A549 treated with dexamethasone at 1 μM for 4 hours (cell line): ENCODE data around the gene MTMR11. TPM values are rescaled to one million over a fixed set of nuclear protein-coding genes. Genes with fewer than 3 reads are reported as not detected.

Experiments
- total RNA-seq: library from RNA; stranded (reverse); fragments of 200-300 nt; extraction: Qiagen RNA extraction; gene quantifications from 5 replicates; pipeline ENCODE4 v1.2.3, GENCODE V29; 2022

Gene MTMR11, protein sequence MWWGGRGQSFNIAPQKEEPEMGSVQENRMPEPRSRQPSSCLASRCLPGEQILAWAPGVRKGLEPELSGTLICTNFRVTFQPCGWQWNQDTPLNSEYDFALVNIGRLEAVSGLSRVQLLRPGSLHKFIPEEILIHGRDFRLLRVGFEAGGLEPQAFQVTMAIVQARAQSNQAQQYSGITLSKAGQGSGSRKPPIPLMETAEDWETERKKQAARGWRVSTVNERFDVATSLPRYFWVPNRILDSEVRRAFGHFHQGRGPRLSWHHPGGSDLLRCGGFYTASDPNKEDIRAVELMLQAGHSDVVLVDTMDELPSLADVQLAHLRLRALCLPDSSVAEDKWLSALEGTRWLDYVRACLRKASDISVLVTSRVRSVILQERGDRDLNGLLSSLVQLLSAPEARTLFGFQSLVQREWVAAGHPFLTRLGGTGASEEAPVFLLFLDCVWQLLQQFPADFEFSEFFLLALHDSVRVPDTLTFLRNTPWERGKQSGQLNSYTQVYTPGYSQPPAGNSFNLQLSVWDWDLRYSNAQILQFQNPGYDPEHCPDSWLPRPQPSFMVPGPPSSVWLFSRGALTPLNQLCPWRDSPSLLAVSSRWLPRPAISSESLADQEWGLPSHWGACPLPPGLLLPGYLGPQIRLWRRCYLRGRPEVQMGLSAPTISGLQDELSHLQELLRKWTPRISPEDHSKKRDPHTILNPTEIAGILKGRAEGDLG
- total RNA-seq = 4.5 to 7.9 TPM (median 5.9 TPM) in 5 replicates

GRCh38 chr1:149936170-149936991, at the start of gene MTMR11:
Gene MTMR11 (minus strand): TSS chr1:149936879. CDS start chr1:149936647, 232 bp downstream.

DNA sequence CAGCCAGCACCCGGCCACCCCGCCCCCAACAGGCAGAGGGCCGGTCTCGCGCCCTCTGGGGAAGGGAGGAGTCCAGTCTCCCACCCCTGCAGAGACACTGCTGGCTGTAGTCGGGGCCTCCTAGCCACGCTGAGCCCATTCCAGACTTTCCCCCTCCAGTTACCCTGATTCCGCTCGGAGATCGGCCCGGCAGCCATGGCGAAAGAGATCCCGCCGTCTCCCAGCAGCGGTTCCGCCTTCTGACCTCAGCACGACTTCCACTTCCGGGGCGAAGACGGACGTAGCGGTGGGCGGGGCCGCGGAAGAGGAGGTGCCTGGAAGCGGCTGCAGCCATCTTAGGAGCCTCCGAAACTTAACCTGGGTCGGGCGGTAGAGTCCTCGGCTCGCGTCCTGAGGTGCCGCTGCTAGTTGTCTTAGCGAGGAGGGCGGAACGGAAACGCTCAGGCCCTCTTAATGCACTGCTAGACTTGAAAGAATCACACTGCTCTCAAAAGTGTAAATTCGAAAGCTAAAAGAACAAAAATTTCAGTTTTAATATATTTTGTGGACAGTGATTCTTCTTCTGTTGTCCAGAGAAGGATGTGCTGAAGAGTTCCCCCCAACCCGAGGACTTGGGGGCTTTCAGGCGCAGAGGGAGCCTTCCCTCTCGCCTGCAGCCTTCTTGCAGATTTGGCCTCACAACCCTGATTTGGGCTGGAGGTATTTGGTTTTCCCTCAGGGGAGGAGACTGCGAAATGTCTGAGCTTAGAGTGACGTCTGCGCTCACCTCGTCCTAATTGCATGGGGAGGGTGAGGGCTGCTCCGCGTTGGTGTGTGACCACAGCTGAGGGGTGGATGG, 8.9 kb downstream of the MTMR11 start, which contains the start of gene SF3B4:
Gene SF3B4, minus strand, starts transcription at position 241 of the 838 bp plus-strand sequence. Its CDS starts 44 bp downstream, at position 197.

GRCh38 chr1:149917571-149918144, 19.0 kb downstream of the MTMR11 start, which contains the start of gene SV2A:
Gene SV2A (minus strand): TSS chr1:149917844. CDS start chr1:149913840, 4,004 bp downstream.

GRCh38 chr1:149899460-149900284, 37.0 kb downstream of the MTMR11 start, which contains the start of gene BOLA1:
Gene BOLA1 (plus strand): TSS chr1:149899568. CDS start chr1:149900060, 492 bp downstream.

Other genes with a start within 250 kb of the MTMR11 start
- not detected in 5 replicates for gene FCGR1A, start 154.2 kb downstream of the MTMR11 start, total RNA-seq
- gene BOLA1, start 37.3 kb downstream of the MTMR11 start, total RNA-seq = 13.9 to 21.0 TPM (median 19.2 TPM) in 5 replicates
- 0.05 to 0.12 TPM (median 0.09 TPM) in 5 replicates for gene SV2A, start 19.0 kb downstream of the MTMR11 start, total RNA-seq
- 114 to 155 TPM (median 137 TPM) in 5 replicates for gene SF3B4, start 9.1 kb downstream of the MTMR11 start, total RNA-seq
- gene OTUD7B, start 73.8 kb upstream of the MTMR11 start, total RNA-seq = 7.7 to 15.5 TPM (median 13.9 TPM) in 5 replicates
- 13.9 to 18.6 TPM (median 16.3 TPM) in 5 replicates for gene VPS45, start 130.9 kb upstream of the MTMR11 start, total RNA-seq
- gene PLEKHO1, start 213.0 kb upstream of the MTMR11 start, total RNA-seq = 4.8 to 6.8 TPM (median 6.4 TPM) in 5 replicates